OCI-LY7 (cell line): ENCODE results near the gene NDUFB10.

Experiments
- EZH2phosphoT487 ChIP-seq: fragments of 200-600 bp; sonication (generic); IDR thresholded peaks from 2 replicates; pipeline ENCODE4 v1.6.1; 2018; ENCODE audit warnings: low read depth, borderline replicate concordance, mild to moderate bottlenecking, mixed run types, antibody characterized with exemption, low read length, moderate library complexity, mixed read lengths
- TF ChIP-seq, protein P1 (sequence below): fragments of 200-600 bp; sonication (generic); conservative IDR thresholded peaks from 2 replicates; pipeline ENCODE4 v1.5.1; 2014; ENCODE audit warnings: mild to moderate bottlenecking, antibody characterized with exemption, low read length, moderate library complexity, mixed read lengths

DNA sequence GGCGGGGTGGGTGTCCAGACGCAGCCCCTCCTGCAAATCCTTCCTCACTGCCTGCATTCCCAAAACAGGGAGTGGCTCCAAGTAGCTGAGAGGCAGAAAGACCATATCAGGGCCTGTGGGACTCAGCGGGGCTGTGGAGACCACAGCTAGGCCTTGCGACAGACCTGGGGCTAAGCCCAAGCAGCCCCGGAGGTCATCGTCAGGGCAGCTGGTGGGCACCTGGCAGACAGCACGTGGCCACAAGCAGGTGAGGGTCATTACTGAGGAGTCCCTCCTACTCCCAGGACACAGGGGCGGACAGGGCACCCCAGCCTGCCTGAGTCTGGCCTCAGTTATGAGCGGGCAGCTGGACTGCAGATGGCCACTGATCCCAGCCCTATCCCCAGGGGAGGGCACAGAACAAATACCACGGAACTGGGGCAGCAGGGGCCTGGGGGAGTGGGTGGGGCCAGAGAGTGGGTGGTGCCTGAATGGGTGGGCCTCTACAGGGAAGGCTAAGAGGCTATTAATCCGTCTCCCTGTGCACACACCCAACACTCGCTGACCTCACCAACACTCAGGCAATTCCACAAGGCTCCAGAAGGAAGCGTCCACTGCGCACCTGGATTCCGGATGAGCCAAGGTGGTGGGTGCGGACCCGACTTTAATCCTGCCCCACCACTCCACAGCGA is 49.6 kb upstream of the NDUFB10 start:
- TF ChIP-seq, protein P1, sequence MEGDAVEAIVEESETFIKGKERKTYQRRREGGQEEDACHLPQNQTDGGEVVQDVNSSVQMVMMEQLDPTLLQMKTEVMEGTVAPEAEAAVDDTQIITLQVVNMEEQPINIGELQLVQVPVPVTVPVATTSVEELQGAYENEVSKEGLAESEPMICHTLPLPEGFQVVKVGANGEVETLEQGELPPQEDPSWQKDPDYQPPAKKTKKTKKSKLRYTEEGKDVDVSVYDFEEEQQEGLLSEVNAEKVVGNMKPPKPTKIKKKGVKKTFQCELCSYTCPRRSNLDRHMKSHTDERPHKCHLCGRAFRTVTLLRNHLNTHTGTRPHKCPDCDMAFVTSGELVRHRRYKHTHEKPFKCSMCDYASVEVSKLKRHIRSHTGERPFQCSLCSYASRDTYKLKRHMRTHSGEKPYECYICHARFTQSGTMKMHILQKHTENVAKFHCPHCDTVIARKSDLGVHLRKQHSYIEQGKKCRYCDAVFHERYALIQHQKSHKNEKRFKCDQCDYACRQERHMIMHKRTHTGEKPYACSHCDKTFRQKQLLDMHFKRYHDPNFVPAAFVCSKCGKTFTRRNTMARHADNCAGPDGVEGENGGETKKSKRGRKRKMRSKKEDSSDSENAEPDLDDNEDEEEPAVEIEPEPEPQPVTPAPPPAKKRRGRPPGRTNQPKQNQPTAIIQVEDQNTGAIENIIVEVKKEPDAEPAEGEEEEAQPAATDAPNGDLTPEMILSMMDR, result no peak
- no peak for TF ChIP-seq EZH2phosphoT487
